GM19463 (cell line): ENCODE results near the gene SKIL.
A peak's percentile ranks its signal among the peaks of the same experiment; 100 is the strongest.

ENCODE experiments used
- ATAC-seq: cut with Tn5 transposase; IDR thresholded peaks from one replicate; pipeline ENCODE4 v1.9.1; 2021; ENCODE audit warnings: mild to moderate bottlenecking, moderate library complexity; ENCODE audit not compliant: unreplicated experiment

SKIL gene

DNA sequence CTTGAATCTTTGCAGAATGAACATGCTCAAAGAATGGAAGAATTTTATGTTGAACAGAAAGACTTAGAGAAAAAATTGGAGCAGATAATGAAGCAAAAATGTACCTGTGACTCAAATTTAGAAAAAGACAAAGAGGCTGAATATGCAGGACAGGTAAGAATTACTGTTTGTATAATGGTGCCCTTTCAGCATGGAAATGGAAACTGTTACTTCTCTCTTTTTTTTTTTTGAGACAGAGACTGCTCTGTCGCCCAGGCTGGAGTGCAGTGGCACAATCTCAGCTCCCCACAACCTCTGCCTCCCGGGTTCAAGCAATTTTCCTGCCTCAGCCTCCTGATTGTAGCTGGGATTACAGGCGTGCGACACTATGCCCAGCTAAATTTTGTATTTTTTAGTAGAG lies 33.6 kb downstream of the SKIL start:
- no peak for ATAC-seq

DNA sequence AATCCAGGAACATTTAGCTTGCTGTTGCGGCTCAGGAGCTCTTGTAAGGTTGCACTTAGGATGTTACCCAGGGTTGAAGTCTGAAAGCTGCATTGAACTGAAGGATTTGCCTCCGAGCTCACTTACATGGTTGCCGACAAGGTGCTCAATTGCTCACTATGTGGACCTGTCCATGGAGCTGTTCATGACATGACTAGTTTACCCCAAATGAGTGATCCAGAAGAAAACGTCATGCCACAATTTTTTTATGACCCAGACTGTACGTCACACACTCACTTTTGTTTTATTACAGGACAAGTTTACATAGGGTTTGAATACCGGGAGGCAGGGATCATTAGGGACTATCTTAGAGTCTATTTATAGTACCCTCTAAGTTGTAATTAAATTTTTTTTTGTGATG lies 40.2 kb downstream of the SKIL start:
- ATAC-seq, result no peak

DNA sequence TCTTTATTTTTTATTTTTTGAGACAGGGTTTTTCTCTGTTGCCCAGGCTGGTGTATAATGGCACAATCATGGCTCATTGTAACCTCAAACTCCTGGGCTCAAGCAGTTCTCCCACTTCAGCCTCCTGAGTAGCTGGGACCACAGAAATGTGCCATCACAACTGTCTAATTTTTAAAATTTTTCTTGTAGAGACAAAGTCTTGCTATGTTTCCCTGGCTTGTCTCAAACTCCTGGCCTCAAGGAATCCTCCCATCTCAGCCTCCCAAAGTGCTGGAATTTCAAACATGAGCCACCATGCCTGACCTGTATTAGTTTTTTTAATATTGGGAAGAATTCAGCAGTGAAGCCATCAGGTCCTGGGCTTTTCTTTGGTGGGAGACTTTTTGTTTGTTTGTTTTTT lies 47.6 kb downstream of the SKIL start:
- no peak for ATAC-seq

DNA sequence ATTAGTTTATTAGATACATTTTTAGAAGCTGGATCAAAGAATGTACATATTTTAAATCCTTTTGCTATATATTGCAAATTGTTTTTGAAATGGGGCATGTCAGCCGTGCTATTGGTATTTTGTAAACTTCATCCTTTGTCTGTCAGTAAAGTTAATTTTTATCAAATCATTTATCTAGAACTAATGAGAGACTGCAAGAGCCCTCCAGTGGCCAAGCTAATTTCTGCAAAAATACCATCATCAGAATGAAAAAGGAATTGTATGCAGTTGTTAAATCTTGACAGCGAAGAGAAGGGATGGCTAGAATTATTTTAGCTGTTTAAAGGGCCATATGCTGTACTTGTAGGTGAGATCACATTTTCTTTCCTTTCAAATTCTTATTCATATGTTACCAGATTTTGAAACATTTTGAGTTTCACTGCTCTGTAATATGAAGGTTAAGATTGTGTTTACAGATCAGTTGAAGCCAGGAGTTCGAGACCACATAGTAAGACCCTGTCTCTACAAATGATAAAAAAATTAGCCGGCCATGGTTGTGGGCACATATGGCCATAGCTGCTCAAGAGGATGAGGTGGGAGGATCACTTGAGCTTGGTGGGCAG lies 53.0 kb downstream of the SKIL start:
- no peak for ATAC-seq

DNA sequence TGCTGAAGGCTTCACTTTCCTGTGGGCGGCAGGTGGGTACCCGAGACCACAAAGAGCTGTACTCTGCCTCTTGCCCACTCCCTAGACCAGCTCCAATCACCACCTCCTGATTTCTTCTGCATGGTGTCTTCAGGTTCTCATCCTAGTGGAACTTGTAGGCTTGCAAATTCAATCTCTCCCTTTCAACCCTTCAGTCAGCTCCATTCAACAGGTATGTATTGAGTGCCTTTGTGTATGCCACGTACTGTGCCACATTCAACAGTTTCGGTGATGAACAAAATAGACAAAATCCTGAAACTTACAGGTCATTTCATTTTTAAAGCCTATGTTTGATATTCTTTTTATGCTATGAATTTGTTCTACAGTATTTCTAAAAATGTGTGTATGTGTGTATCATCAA lies 55.8 kb downstream of the SKIL start:
- no peak for ATAC-seq

DNA sequence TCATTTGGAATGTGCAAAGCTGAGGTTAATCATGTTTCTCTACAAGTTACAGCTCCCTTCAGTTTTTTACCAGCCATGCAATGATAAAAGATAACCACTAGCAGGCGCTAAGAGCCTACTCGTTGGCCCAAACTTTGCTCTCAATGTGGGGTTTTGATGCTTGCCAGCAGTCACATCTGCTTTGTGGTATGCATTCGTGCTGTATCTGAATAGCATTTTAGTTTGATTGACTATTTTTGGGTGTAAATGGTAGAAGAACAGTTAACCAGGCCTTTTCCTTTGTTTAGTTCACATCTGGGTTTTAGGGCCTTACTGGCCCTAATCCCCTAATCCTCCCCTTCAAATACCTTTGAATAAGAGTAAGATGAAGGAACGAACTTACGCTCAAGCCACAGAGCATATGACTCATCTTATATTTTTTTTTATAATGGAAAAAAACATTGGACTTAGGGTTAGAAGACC lies 56.7 kb downstream of the SKIL start:
- peak; percentile 59 for ATAC-seq

DNA sequence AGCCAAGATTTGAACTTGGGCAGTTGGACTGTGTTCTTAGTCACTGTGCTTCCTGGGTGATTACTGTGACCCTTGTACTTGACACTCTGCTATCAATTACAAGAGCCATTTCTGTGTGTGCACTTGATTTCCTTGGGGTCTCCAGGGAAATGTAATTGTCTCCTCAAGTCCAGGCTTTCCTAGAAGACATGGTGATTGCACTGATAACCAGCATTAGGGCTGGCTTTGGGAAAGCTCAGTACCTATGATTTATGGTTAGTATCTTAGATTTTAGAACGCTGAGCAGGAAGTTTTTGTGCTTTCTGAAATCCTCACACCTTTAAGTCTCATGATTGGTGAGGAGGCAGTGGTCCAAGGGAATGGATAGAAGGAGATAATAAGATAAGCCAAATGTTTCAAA lies 59.6 kb downstream of the SKIL start:
- ATAC-seq, result no peak

DNA sequence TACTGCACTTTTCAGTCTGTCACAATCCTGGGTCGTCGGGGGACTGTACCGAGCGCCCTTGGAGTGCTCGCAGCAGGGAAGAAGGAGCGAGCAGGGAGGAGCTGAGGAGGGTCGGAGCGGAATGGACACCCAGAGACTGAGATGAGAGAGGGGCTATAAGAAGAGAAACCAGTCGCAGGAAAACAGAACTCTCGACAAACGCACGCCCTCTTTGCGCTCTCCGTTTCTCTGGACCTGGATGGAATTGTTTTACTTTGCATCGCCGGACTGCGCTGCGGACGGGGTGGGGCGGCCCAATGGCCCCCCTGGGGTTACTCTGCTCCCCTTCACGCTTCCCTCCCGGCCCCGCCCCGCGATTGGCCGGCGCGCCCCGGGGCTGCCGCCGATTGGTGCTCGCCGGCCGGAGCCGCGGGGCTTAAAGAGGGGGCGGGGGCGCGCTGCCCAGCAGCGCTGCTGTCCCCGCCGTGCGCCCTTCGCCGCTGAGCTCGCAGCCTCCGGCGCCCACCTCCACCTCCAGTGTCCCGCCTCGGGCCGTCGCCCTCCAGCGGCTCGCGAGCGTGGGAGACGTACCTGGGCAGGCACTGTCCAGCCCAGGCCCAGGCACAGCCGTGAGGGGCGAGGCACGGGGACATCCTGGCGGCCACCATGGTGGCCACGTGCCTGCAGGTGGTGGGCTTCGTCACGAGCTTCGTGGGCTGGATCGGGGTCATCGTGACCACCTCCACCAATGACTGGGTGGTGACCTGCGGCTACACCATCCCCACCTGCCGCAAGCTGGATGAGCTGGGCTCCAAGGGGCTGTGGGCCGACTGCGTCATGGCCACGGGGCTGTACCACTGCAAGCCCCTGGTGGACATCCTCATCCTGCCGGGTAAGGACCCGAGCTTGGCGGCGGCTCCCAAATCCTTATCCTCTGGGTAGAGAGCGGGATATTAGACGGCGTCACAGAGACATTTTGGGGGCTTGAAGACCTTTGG lies 61.2 kb downstream of the SKIL start, which contains the start of gene CLDN11:
Gene CLDN11 (plus strand): TSS at position 447 of the 977 bp plus-strand sequence. CDS start 199 bp downstream, at position 646.
- ATAC-seq, result no peak

DNA sequence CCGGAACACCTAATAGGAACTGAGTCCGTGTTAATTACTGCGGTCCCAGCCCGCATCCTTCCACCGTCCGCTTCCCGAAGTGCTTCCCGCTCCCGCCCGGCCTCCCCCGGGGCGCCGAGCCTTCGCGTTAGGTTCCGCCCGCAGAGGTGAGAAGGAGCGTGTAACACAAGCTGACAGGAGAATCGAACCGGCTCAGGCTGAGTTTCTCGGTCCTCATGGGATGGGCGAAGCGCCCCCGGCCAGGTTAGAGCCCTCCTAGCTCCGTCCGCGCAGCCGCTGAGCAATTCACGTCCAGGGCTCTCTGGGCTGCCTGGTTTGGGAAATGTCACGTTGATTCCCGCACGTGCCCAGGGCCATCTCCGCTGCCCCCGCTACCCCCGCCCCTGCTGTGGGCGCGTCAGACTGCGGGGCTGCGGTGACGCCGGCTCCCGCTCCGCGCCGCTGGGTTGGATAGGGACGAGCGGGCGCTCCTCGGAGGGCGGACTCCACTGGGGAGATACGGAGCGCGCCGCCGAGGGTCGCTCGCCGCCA lies 62.1 kb downstream of the SKIL start:
- no peak for ATAC-seq

DNA sequence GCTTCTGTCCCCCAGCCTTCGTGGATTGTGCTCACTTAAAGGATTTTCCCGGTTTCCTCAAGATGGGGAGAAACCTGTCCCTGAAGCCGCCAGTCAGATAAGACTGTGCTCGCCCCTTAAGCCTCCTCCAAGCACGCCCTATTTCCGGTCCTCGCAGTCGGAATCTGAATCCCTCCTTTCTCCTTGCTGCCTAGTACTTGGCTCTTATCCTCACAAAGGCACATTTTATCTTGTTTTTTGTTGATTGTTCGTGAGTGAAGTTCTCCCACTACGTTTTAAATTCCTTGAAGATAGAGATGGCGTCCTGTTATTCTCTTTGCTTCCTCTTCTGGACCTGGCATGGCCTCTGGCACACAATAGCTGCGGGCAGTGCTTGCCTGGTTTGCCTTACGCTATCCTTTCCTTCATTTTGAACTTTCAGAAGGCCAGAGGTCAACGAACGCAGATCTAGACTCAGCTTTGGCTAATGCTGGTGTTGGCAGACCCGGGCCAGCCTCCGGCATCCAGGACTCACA lies 62.8 kb downstream of the SKIL start:
- no peak for ATAC-seq

DNA sequence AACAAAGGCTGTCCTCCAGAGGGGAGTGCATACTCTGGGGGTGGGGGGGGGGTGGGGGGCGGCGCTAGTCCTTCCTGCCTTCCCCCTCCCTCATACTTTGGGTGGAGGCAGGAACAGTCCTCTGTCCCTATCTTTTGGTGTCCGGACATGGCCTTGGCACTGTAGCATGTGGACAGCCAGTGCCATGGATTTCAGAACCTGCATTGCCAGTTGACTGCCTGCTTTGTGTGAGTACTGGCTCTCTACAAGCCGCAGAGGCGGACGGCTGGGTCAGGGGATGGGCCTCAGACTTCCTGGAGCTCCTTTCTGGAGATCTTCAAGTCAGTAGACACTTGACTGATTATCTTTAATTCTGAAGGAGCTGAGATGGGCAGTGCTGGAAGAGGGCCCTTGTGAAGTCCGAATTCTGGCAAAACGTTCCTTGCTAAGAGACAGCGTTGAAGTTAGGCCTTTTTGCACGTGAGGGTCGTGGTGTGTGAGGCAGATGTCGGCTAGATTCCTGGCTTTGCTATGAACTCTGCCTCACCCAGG lies 63.7 kb downstream of the SKIL start:
- no peak for ATAC-seq

DNA sequence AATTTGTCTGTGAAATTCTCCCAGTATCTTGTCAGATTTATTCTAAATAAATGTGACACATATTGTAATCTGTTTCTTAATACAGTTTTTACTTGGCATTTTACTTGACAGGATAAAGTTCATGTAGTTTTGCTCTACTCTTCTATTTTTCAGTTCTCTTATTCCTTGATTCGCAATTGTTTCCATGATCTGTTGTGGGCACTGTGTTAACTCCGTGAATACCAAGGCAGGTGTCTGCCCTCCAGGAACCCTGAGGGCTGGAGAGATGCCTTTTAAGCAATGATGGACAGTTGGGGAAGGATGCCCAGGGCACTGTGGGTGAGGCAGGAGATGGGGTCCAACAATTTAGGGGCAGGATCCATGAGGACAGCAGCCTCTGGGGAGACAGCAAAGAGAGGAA lies 64.2 kb downstream of the SKIL start:
- no peak for ATAC-seq

DNA sequence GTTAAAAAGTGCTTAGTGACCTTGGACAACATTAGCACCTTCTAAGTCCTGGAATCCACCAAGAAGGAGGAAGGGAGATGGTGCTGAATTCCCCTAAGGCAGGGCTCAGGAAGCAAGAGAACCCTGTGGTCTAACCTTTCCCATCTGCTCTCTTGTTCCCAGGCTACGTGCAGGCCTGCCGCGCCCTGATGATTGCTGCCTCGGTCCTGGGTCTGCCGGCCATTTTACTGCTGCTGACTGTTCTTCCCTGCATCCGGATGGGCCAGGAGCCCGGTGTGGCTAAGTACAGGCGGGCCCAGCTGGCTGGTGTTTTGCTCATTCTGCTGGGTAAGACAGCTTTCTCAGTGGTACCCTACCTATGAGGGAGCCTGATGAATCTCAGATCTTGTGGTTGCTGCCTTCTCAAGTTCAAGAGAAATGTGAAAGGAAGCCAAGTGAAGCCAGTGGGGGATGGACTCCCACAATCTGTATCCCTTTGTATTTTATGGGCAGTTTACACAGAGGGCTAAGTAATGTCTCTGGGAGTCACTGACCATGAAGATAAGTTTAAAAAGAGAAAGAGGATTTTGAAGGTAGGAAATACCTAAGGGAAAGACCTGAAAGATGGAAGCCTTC lies 65.6 kb downstream of the SKIL start:
- ATAC-seq, result no peak

DNA sequence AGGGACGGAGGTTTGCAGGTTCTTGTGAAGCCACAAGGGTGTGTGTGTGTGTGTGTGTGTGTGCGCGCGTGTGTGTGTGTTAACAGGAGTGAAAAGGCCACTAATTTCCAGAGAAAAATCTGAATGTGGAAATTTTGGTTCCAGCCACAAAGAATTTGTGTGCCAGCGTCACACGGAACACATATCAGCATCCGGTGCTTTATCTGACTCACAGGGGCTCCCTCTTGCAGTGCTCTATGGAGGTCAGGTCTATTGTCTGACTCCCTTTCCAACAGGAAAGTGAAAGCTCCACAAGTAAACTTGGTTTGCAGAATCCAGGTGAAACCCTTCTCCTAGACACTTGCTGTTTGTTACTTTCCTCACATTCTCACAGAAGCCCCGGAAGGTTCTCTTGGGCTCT lies 67.4 kb downstream of the SKIL start:
- ATAC-seq, result no peak

DNA sequence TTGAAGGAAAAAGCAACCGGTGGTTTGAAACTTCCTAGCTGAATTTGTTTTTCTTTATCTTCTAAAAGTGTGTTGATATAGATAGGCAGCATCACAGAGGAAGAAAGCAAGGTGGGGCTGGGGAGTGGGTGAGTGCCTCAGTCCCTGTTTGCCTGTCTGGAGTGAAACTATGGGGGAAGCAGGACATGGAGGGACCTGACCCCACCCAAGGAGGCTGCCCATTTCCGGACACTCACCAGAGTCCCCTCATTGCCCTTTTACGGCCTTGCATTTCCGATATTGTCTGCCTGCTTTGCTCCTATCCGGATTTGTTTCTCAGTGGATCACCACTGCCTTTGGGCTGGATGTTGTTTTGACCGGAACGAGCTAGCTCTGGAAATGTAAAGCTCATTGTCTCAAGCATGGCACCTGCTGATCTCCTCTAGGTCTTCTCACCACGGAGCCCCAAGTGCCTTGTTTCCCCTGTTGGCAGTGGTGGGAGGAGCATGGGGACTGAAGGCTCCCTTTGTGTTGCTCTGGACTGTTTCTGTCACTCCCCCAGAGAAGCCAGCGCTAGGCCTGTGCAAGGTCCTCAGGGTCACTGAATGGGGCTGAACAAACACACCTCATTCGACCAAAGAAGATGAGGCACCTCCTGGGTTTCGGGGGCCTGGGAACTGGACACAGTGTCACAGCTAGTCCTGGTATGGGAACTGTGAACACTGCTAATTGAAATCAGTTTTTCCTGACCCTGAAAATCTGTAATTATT lies 68.2 kb downstream of the SKIL start:
- no peak for ATAC-seq

DNA sequence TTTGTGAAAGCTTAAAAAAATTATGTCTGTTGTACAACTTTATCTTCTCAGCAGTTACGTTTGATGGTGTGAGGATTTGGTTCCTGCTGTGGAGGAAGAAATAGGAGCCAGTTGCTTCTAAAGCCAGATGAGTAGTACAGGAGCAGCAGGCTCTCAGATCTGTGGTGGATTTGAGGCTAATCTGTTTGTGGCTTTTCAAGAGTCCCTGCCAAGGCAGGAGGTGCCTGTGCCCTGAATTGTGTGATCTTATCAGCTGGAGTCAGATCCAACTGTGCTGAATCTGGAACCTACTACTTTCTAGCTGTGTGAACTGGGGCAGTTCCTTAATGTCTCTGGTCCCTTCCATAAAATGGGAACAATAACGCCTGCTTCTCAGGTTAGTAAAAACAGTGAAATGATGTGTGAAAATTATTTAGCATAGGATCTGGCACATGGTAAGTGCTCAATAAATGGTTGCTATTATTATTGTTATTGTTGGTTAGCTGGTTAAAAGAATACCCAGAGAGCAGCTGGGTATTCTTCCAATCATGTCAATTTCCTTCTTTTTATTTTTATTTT lies 68.8 kb downstream of the SKIL start:
- ATAC-seq, result no peak

DNA sequence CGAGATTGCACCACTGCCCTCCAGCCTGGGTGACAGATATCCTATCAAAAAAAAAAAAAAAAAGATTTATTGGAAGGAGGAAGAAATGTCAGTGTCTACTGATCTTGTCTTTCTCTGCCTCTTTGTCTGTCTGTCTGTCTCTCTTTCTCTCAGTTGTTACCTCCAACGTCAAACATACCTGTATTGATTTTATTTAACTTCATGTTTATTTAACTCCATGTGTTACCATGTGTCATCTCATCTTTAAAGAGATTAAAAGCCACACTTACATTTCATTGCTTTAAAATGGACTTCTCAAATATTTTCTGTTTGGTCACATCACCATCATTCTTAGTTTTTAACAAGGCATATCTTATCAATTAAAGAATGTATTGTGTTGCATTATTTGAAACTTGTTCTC lies 70.6 kb downstream of the SKIL start:
- no peak for ATAC-seq

DNA sequence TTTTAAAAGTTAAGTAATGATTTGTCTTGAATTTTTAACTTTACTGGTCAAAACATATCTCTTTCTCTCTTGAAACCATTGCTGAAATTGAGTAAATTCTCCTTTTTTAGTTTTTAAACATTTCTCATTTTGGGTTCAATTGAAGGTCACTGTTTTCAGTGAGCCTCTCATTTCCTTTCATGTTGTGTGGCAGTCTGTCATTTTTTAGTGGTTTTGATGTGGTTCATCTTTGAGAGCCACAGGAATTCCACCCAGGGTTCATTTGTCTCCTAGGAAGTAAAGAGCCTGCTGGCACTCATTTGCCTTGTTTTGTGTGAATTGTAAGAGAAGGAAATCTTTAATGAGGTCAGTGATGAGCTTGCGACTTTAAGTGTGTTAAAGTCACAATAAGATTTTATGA lies 71.5 kb downstream of the SKIL start:
- ATAC-seq, result no peak

DNA sequence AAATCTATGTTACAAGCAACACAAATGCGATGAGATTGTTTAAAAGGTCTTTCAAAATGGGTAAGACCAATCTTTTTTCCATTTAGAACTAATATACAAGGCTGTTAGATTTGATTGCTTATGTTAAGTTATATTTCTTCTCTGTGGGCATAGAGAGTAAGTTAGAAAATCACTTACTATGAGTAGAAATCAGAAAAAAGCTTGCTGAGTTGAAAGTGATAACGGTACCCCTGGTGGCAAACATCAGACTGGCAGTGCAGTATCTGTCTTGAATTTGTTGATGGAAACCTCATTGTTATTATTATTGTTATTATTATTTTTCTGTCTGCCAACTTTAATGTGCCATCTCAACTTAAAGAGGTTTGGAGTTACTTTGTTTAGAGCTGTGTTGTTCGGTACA lies 73.5 kb downstream of the SKIL start:
- no peak for ATAC-seq

DNA sequence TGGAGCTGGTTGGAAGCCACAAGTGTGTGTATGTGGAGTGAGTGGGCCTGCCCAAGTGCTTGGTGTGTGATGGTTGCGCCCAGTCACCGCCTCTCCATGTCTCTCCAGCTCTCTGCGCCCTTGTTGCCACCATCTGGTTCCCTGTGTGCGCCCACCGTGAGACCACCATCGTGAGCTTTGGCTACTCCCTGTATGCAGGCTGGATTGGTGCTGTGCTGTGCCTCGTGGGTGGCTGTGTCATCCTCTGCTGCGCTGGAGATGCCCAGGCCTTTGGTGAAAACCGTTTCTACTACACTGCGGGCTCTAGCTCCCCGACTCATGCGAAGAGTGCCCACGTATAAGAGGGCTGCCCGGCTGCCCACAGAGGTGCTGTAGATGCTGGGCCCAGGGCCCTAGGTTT lies 74.9 kb downstream of the SKIL start:
- no peak for ATAC-seq
